HCEC 1CT (cell line): Measurements from ENCODE around the gene GNA14.
"Not testable (repeated sequence)": the region's sequence is repeated elsewhere in the genome, so short reads cannot be mapped to it uniquely, and the experiment has no call there.

ENCODE experiments used
- DNase-seq: peaks from one replicate; pipeline ENCODE4 v3.0.0-alpha.2; 2017

Gene GNA14

DNA sequence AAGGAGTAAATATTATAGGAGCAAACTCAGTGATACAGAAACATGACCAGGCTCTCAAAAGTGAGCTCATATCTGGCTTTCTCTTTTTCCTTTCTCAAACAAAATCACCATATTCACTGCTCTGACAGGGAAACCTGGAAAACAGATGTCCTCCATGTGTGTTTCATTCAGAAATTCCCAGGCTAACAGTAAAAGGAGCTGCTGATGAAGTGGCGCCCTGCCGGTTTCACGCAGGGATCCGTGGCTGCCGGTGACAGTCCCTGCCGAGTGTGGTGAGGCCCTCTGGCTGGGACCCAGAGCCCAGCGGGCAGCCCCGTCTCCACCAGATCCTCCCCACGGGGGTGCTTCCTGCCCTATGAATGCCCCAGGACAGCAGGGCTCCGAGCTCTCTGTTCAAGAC lies 208.1 kb downstream of the GNA14 start:
- no peak for DNase-seq

DNA sequence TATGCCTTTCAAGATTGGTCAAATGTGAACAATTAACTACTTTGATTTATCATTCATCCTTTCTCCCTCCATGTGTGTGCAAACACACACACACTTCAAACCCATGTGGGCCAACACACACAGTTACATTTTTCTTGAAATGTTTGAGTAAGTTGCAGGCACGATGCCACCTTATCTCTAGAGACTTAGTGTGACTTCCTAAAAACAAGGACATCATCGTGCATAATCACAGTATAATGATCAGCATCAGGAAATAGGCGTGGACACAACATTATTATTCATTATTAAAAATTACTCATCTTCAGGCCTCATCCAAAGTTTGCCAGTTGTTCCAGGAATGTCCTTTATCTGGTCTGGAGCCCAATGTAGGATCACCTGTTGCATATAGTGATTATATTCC lies 209.5 kb downstream of the GNA14 start:
- DNase-seq: no peak

DNA sequence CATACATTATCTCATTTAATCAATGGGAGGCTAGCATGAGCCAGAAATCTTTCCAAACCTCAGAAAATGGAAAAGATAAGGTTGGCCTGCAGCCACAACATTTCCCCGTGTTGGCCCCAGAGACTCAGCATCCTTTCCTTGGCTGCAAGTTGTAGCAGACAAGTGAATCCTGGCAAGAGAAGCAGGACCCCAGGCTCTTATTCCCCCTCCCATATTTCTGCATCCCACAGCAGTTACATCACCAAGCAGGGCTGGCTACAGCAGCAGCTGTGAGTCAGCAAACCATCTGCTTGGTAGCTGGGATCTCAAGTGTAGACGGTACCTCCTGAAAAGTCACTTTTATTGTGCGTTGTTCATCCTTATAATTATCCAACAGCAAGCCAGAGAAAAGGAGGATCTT lies 212.4 kb downstream of the GNA14 start:
- DNase-seq: no peak

DNA sequence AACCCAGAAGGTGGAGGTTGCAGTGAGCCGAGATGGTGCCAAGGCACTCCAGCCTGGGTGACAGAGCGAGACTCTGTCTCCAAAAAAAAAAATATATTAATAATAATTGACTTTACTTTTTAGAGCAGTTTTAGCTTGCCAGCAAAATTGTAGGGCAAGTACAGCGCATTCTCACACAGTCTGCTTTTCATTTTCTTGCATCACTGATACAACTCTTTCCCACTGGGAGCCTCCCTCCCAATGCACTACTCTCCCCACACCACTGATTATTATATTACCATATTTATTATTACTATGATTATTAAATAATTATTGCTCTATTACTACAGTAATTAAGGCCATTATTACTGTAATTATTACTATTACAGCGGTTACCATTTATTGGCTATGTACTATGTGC lies 212.8 kb downstream of the GNA14 start:
- no peak for DNase-seq

DNA sequence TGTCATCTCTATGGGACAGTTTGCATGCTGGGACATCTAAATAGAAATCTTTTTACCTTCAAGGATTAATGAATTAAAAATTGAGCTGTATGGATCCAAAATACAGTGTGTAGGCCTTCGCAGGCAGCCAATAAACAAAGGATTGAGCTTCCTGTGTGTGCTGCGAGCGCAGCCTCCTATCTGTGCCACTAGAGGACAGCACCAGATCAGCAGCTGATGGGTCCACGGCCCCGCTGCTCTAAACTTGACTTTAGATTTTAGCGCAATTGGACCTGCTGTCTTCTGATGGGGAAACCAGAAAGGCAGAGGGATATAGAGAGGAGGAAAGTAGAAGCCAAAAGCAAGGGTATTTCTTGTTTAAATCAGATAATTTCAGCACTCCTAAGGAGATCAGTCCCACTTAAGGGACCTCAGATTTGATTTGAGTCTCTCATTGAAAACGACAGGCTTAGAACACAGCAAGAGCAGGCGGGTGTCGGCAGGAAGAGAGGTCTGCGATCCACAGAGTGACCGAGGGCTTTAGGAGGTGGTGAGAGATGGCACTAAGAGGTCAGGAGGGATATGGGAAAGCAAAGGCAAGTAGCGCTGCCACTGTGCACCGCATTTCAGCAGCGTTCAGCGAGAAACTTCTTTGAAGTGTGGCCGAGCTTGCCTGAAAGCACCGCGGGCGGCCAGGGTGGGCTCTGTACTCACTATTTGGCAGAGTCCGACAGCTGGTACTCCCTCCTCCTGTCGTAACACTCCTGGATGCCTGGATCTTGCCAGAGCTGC lies 214.3 kb downstream of the GNA14 start:
- DNase-seq: peak; percentile 66

DNA sequence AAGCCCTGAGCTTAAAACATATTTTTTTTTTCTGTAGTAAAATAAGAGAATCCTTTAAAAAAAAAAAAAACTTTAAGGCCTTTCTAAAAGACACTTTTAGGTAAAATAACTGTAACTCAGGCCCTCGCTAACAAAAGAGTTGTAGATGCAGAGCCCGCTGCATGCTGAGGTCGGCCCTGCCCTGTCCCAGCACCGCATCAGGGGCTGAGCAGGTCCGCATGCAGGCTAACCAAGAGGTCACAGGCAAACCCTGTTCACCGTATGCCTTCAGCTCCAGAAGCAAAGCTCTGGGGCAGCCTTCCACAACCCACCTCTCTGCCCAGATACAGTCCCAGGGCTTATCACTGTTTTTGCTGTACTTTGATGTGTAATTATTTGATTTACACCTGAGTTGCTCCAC lies 216.1 kb downstream of the GNA14 start:
- DNase-seq: no peak

DNA sequence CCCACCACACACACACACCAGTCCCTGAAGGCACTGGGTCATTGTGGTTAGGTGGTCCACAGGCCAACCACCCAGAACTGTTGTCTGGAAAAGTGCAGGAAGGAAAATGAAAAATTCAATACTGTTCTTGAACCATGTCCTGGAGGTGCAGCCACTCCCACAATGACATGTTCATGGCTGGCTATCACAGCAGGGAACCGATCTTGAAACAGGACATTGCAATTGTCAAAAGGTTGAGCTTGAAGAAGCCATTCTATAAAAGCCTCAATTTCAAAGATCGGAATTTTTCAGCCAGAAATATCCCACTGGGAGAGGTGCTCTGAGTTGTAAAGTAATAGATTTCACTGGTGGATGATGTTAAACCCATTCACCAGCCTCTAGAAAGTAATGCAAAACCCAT lies 218.2 kb downstream of the GNA14 start:
- DNase-seq: no peak

DNA sequence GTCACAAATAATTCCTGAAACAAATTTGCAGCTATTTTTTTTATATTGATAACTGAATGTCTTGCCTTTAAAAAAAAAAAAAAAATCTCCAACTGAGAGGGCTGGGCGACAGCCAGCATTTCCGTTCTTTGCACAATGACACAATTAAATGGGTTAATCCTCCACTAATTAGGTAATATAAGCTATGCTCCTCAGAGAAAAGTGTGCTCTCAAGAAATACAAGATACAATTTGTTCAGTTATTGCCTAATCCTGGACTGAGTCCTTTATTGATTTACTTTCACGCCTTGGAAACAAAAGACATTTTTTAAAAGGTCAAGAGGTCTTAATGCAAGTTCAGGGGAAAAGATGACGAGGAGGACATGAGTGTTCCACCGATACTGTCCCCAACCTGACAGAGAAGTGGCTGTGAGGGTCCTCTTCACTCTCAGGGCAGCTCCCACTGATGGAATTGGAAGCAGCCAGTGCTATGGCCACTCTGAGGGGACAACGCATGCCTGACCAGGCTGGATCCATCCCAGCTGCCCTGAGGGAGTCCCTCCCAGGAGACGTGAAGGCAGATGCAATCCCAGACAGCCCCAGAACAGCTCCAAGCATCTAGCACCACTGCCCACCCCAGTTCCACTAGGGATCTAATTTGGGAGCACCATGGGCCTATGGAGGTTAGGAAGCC lies 220.7 kb downstream of the GNA14 start:
- DNase-seq: no peak

DNA sequence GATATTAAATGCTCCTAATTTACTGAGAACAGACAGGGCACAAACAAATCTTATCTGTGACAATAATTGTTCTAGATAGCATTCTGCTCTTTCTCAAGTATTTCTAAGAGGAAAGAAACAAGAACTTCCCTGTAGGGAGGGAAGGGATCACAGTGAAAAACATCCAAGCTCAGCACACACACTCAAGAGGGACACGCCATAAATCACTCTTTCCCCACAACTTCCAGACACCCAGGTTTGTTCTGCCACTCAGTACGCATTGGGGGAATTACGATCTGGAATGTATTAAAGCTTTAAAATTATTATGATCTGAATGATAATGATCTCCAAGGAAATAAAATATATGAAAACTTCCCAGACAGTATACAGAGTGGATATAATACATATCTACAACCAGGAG lies 221.4 kb downstream of the GNA14 start:
- DNase-seq: no peak

DNA sequence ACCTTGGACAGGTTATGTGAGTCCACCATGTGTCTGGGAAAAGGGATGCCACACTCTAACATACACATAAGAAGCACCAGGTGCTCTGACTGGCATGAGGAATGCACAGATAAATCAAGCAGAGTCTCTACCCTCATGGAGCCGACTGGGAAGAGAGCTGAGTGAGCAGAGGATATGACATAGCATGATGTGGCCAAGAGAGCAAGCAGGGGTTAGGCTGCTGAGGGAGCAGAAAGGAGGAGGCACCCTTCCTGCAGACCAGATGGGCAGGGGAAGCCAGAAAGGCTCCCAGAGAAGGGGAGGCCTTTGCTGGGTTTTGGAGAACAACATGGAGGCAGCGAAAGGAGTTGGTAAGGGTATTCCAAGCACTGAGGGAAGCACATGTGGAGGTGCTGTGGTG lies 223.1 kb downstream of the GNA14 start:
- peak; percentile 84 for DNase-seq

DNA sequence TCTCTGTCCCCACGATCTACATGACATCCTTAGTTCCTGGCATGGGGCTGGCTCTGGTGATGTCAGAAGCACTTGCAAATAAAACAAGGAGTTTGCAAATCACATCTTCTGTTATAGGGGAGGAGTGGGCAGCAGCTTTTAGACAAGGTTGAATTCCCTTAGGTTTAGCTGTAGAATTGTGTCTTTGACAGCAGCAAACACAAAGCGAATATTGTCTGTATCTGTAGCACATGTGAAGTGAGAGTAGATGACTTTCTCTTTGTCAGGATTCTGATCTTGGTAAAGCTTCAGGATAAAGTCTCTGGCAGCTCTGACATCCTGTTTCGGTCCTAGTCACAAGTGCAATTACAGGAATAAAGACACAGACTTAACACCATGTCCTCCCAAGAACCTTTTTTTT lies 224.3 kb downstream of the GNA14 start:
- DNase-seq: no peak

DNA sequence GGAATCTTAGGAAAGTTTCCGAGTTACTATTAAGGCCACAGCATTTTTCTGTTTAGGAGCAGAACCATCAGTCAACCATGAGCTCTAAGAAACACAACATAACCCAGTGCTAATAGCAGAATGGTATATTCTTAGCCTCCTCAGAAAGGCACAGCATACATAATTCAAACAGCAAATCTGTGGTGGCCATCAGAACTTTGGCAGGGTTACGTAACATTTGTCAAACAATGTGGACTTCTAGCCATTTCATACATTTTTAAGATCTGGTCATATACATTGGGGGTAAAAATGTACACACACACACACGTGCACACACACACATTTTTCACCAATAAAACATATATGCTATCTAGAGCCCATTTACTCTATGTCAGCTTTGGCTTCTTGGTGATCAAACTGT lies 225.2 kb downstream of the GNA14 start:
- no peak for DNase-seq

DNA sequence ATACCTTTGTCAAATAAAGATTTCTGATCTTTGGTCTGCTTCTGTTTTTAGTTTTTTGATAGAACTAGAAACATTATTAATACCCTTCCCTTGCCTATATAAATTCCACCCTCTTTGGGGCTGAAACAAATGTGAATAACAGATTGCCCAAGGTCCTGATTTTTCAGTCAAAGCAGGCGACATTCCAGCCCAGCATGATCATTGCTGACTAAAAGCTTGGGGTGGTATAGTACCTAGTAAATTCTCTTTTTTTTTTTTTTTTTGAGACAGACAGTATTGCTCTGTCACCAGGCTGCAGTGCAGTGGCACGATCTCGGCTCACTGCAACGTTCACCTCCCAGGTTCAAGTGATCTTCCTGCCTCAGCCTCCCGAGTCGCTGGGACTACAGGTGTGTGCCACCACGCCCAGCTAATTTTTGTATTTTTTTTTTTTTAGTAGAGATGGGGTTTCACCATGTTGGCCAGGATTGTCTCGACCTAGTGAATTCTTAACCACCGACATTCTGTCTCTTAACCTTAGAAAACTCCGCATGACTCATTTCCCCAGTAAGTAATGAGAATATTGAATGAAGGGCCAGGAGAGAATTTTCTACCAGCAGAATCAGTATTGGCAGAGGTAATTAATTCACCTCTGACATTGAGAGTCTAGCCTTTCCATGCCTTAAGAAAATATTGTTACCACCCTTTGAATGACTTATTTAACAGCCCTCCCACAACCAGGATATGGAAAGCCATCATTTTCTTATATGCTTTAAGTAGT lies 226.4 kb downstream of the GNA14 start:
- DNase-seq: no peak

DNA sequence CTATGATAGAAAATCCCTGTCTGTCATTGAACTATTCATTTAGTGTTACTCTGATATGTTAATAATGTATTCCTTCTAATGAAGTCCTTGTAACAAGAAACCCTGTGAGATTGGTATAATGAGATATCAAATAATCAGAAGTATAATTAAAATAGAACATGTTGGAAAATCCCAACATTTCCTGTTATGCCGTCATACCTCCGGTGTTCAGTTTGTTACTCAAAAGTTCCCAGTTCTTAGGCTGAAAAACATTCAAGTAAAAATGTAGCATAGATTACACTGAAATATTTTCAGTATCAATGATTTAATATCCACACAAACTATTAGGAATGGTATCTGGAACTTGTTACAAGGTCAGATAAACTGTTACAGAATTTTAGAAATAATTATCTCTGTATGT lies 227.5 kb downstream of the GNA14 start:
- no peak for DNase-seq

DNA sequence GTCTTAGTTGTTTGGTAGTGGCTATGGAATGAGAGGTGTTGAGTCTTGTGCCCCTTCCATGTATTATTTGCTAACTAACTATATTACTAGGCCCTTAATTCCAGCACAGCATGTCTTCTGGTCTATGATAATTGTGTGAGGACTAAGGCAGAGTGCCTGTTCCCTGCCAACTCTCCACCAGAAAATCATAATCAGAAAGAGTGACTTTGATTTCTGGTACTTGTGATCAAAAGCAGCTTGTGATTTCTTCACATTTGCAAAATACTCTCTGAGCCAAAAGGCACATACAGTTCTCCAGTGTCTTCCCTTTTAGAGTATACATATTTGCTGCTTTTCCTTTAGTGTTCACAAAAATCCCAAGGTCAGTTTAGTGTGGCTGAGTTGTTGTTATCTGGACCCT lies 229.9 kb downstream of the GNA14 start:
- DNase-seq: no peak

DNA sequence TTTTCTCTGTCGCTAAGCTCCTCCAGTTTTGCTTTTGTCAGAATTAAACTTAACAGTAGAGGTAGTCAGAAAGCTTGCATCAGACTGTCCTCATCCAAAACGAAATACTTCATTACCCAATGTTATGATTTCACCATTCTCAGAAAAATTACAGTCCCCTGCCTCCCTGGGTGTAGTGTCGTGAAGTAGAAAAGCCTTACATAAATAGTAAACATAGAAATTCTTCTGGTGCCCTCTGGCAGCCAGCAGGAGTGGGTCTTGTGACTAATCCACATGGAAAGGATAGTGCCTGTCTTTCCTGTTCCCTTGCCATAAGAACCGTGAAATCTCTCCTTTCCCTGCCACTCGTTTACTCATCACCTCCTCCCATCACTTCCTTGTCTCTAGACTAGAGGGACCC lies 230.6 kb downstream of the GNA14 start:
- DNase-seq: peak; percentile 80

DNA sequence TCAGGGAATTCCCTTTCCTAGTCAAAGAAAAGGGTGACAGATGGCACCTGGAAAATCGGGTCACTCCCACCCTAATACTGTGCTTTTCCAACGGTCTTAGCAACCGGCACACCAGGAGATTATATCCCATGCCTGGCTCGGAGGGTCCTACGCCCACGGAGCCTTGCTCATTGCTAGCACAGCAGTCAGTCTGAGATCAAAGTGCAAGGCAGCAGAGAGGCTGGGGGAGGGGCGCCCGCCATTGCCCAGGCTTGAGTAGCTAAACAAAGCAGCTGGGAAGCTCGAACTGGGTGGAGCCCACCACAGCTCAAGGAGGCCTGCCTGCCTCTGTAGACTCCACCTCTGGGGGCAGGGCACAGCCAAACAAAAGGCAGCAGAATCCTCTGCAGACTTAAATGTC lies 239.6 kb downstream of the GNA14 start:
- not testable (repeated sequence) for DNase-seq

DNA sequence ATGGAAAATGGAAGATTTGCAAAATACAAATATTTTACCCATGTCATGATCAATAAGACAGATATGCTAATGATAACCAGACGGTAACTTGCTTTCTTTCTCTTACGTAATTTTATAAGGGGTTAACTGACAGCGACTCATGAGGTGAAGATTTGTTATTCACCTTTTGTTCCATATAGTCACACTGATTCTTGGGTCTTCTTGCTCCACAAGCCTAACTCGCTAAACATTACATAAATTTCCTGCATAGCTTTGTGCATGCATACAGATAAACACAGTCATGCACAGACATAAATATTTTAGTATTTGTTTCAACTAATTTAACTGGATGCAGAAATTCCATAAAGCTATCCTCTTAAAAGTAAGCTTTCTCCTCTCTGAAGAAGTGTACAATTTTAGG lies 244.9 kb downstream of the GNA14 start:
- peak; percentile 54 for DNase-seq

DNA sequence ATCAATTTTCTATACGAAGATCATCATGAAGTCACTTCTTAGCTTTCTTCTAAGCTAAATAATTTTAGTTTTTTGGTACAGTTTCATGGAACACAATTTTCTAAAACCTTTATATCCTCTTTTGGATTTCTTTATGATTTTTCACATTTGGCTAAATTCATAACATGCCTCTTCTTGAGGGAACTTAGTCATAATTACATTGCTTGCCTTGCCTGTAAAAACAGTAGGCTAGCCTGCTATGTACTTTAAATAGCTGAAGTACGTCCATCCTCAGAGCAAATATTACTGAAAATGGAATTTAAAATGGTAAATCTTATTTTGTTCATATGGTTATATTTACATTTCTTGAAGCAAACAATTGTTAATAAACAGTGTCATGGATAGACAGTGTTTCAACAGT lies 245.8 kb downstream of the GNA14 start:
- peak; percentile 38 for DNase-seq

DNA sequence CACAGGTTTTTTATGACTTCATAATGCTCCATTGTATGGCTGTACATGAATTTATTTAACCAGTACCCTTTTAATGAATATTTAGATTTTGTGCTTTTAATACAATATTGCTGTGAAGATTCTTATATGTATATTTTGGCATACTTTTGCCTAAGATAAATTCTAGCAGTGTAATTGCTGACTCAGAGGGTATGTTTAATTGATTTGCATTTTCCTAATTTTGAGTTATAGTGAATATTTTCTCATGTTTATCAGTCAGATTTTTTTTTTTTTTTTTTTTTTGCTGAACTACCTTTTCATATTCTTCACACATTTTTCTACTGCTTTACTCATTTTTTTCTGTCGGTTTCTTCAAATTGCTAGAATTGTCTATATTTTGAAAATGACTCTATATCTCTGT lies 248.2 kb downstream of the GNA14 start:
- no peak for DNase-seq

DNA sequence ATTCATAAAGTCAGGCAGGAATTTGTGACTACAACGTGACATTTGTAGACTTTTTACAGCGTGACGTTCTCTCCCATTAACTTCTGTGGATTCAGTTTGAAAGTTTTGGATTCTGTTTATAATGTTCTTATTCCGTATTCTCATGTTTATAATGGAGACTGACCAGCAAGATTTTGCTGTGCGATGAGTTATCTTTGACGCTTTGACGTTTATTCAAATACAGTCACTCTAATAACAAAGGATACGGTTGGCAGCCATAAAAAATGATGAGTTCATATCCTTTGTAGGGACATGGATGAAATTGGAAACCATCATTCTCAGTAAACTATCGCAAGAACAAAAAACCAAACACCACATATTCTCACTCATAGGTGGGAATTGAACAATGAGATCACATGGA lies 249.5 kb downstream of the GNA14 start:
- not testable (repeated sequence) for DNase-seq

DNA sequence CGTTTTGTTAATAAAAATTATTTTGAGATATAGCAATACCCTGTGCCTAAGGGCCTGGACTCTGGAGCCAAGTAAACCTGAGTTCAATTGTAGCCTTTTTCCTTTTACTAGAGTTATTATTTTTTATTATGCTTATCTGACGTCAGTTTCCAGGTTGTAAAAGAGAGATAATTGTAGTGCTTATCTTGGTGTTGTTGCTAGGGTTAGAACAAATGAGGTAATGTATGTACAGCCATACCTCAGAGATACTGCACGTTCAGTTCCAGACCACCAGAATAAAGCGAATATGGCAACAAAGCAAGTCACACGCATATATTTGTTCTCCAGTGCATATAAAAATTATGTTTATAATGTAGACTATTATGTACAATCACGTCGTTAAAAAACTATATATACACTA lies 255.8 kb downstream of the GNA14 start:
- no peak for DNase-seq

DNA sequence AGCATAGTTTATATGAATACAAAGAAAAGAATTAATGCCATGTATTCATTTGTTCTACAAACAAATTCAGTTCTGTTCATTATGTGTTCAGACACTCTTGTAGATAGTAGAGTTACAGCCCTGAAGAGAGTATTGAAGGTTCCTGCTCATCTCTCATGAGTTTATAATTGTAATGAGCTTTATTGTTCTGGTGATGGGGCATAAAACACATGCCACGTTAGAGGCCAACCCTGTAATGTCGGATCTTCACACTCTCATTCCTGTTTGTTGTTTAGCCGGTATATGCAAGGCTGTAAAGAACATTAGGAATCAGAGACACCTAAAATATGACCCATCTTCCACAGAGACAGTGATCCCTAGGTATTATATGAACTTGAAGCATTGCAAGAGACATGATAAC lies 256.3 kb downstream of the GNA14 start:
- DNase-seq: no peak

DNA sequence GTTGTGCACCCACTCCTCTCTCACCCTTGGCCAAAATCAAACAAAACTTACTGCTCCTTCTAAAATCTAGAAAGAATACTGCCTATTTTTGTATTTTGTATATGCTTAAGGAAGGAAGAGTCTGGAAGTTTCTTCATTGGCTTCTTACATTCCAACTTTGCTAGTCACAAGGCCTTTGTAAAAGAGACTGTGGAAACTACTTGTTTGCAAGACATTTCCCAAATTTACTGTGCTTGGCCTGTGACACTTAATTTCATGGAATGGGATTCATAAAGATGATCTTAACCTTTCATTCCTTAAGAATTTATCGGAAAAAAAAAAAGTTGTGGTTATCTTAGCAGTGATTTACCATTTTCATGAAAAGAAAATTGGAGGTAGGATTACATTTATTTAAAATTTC lies 261.9 kb downstream of the GNA14 start:
- DNase-seq: peak; percentile 44
